Transverse colon (tissue), 4 donors: ENCODE results near the gene MEP1A.
A peak's percentile ranks its signal among the peaks of the same experiment; 100 is the strongest.
"Not testable (repeated sequence)": the region's sequence is repeated elsewhere in the genome, so short reads cannot be mapped to it uniquely, and the experiment has no call there.

ENCODE experiments used
- CTCF ChIP-seq, 5 experiments: fragments of 200-600 bp in 3 of 5; fragments of 450-650 bp in 2 of 5; sonication (generic) in 3 of 5; IDR thresholded peaks; 1 replicate in 2 of 5; 2 replicates in 3 of 5; pipeline ENCODE4 v1.5.1; 2016 to 2017; ENCODE audit warnings: antibody characterized with exemption in 5 of 5, inconsistent platforms in 3 of 5, mild to moderate bottlenecking in 2 of 5, moderate library complexity in 1 of 5
- EP300 ChIP-seq: sonication (generic); formaldehyde crosslinking; IDR thresholded peaks from one replicate; pipeline ENCODE4 v1.6.1; 2017; ENCODE audit warnings: antibody characterized with exemption, low read depth
- POLR2A ChIP-seq: fragments of 450-650 bp; IDR thresholded peaks from one replicate; pipeline ENCODE4 v1.6.1; 2016; ENCODE audit warnings: antibody characterized with exemption, mild to moderate bottlenecking, moderate library complexity
- POLR2AphosphoS5 ChIP-seq, 3 donors: sonication (generic); formaldehyde crosslinking; IDR thresholded peaks; one replicate each; pipeline ENCODE4 v1.6.1; 2016; ENCODE audit warnings: antibody characterized with exemption in 3 of 3

- TF ChIP-seq CTCF (IDR thresholded peaks at IDR 0.05) = peak; percentile 38 to 75 (median 62)
- not testable (repeated sequence) for TF ChIP-seq POLR2A; EP300; POLR2AphosphoS5 (IDR thresholded peaks at IDR 0.05)
Observed at GRCh38 chr6:46855966-46856365, 62.8 kb downstream of the MEP1A start.
